SJCRH30 (cell line): ENCODE data around the gene MLLT3. TPM values are rescaled to one million over a fixed set of nuclear protein-coding genes. Genes with fewer than 3 reads are reported as not detected.

Experiments
- DNase-seq, 2 experiments: peaks; one replicate each; pipeline ENCODE4 v3.0.0-alpha.2; 2015 to 2020
- H3K27ac ChIP-seq: fragments of 250-450 bp; sonication (Bioruptor Pico); 2 replicates; pipeline ENCODE4 v1.5.1; 2020; ENCODE audit warnings: mild to moderate bottlenecking, moderate library complexity
- H3K27me3 ChIP-seq: fragments of 250-450 bp; sonication (Bioruptor Pico); 2 replicates; pipeline ENCODE4 v1.5.1; 2020; ENCODE audit warnings: mild to moderate bottlenecking, moderate library complexity
- H3K36me3 ChIP-seq: fragments of 250-450 bp; sonication (Bioruptor Pico); 2 replicates; pipeline ENCODE4 v1.5.1; 2020; ENCODE audit warnings: mild to moderate bottlenecking, moderate library complexity
- H3K4me1 ChIP-seq: fragments of 250-450 bp; sonication (Bioruptor Pico); 2 replicates; pipeline ENCODE4 v1.5.1; 2020; ENCODE audit warnings: mild to moderate bottlenecking, moderate library complexity
- H3K4me3 ChIP-seq: fragments of 250-450 bp; sonication (Bioruptor Pico); 2 replicates; pipeline ENCODE4 v1.5.1; 2020; ENCODE audit warnings: mild to moderate bottlenecking, moderate library complexity
- H3K9me3 ChIP-seq: fragments of 250-450 bp; sonication (Bioruptor Pico); replicated peaks from 2 replicates; pipeline ENCODE4 v1.5.1; 2020; ENCODE audit warnings: mild to moderate bottlenecking, moderate library complexity
- total RNA-seq: library from RNA; depleted of rRNA; stranded (reverse); fragments of >200 nt; shearing (Covaris generic); gene quantifications from 2 replicates; pipeline ENCODE4 v1.2.3, GENCODE V29; 2014

The MLLT3 gene
- total RNA-seq, 1 experiment from 2014 or later = 30.9 TPM

GRCh38 chr9:20642045-20642444 is 19.7 kb upstream of the MLLT3 start:
- H3K9me3 ChIP-seq = no peaks in the 10 kb centered on the region
- no peaks in the 10 kb centered on the region for H3K27me3 ChIP-seq
- H3K27ac ChIP-seq = no peak overlapping the region
- no peaks in the 10 kb centered on the region for H3K36me3 ChIP-seq
- peaks cover 11% of the 10 kb centered on the region for H3K4me1 ChIP-seq
- no peak overlapping the region for H3K4me3 ChIP-seq
- no peak for DNase-seq

GRCh38 chr9:20640331-20641187 is 18.3 kb upstream of the MLLT3 start:
- H3K9me3 ChIP-seq = no peaks in the 10 kb centered on the region
- H3K36me3 ChIP-seq = no peaks in the 10 kb centered on the region
- no peaks in the 10 kb centered on the region for H3K27me3 ChIP-seq
- H3K4me3 ChIP-seq = no peak overlapping the region
- DNase-seq = peak; percentile 90 to 93
- no peak overlapping the region for H3K27ac ChIP-seq
- H3K4me1 ChIP-seq = peaks cover 11% of the 10 kb centered on the region

DNA sequence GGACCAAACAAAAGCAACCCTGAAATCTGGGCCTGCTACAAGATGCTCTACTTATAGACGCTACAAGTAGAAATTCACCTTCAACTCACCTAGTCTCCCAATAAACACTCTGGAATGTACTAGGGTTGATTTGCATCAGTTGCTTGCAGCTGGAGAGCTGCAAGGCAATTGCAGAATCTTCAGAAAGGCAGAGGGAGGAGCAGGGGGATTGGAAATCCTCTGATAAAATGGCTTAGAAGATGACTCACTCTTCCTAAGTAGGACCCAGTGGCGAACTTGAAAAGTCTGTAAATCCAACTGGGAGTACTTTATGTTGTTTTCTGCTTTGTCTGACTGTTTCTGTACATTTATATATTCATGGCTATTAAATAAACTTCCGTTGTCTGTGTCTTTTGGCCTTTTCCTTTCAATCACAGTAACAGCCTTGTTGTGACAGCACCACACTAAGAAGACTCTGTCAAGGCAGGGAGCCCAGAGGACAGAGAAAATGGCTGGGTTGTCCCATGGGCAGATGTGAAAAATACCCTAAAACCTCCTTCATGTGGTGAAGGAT is 14.7 kb upstream of the MLLT3 start:
- Histone ChIP-seq H3K27me3 (no peaks in the 10 kb centered on the region), H3K27ac (no peak overlapping the region), H3K4me3 (no peak overlapping the region), H3K4me1 (peaks cover 11% of the 10 kb centered on the region), H3K36me3 (no peaks in the 10 kb centered on the region), H3K9me3 (no peaks in the 10 kb centered on the region)
- DNase-seq = no peak

GRCh38 chr9:20634895-20635294 is 12.6 kb upstream of the MLLT3 start:
- Histone ChIP-seq H3K9me3 (no peaks in the 10 kb centered on the region; the same call in 1 of the 2 replicates), H3K27ac (no peak overlapping the region), H3K36me3 (no peaks in the 10 kb centered on the region), H3K27me3 (no peaks in the 10 kb centered on the region), H3K4me1 (peaks cover 3% of the 10 kb centered on the region), H3K4me3 (no peak overlapping the region)
- DNase-seq = no peak

- Histone ChIP-seq H3K36me3 (no peaks in the 10 kb centered on the region), H3K4me3 (no peak overlapping the region), H3K27me3 (no peaks in the 10 kb centered on the region), H3K27ac (no peak overlapping the region), H3K4me1 (no peaks in the 10 kb centered on the region), H3K9me3 (no peaks in the 10 kb centered on the region; the same call in 1 of the 2 replicates)
- no peak for DNase-seq
Observed at GRCh38 chr9:20632705-20633104, 10.4 kb upstream of the MLLT3 start.

- no peaks in the 10 kb centered on the region for H3K27me3 ChIP-seq
- no peak overlapping the region for H3K27ac ChIP-seq
- H3K4me3 ChIP-seq = no peak overlapping the region
- no peak for DNase-seq
- no peaks in the 10 kb centered on the region for H3K4me1 ChIP-seq
- no peaks in the 10 kb centered on the region; the same call in 1 of the 2 replicates for H3K9me3 ChIP-seq
- no peaks in the 10 kb centered on the region for H3K36me3 ChIP-seq
Observed at GRCh38 chr9:20630241-20630943, 8.1 kb upstream of the MLLT3 start.

DNA sequence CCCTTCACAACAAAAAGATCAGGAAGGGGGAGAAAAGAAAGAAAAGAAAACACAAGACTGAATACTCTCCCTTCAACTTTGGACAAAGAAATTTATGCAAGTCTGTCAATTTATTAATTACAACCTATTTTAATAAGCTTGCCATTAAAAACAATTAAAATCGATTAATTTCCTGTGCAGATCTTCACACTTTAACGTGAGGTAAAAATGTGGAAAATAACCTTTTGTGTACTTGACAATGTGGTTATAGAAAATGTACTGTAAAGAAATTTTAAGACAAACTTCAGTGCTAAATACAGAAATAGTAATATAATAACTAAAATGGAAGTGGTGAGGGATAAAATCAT is 2.7 kb upstream of the MLLT3 start:
- no peaks in the 10 kb centered on the region for H3K9me3 ChIP-seq
- H3K27me3 ChIP-seq = no peaks in the 10 kb centered on the region
- peak overlapping the region; percentile 99 for H3K4me3 ChIP-seq
- no peak overlapping the region for H3K27ac ChIP-seq
- no peak for DNase-seq
- H3K36me3 ChIP-seq = no peaks in the 10 kb centered on the region
- H3K4me1 ChIP-seq = no peaks in the 10 kb centered on the region

- DNase-seq = peak; percentile 40 to 85
- no peaks in the 10 kb centered on the region for H3K9me3 ChIP-seq
- no peaks in the 10 kb centered on the region for H3K27me3 ChIP-seq
- peak overlapping the region; percentile 99 for H3K4me3 ChIP-seq
- H3K4me1 ChIP-seq = no peaks in the 10 kb centered on the region
- H3K27ac ChIP-seq = no peak overlapping the region
- no peaks in the 10 kb centered on the region for H3K36me3 ChIP-seq
Observed at GRCh38 chr9:20624201-20625002, 2.1 kb upstream of the MLLT3 start.

DNA sequence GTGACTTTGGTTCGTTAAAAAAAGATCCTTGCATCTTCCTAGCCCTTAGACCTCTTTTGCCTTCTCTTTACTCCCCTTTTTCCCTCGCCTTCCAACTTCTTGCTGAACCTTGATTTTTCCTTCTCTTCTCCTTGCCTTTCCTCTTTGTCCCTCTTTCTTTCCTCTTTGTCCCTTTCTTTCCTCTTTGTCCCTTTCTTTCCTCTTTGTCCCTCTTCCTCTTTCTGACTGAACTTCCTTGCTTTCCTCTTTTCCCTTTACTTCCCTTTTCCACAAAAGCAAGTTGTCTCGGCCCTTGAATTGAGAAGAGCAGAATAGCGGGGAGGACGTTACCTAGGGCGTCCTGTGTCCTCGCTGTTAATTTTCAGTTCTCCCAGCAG is 1.4 kb upstream of the MLLT3 start:
- Histone ChIP-seq H3K27ac (no peak overlapping the region), H3K27me3 (no peaks in the 10 kb centered on the region), H3K9me3 (no peaks in the 10 kb centered on the region), H3K4me3 (peak overlapping the region; percentile 99), H3K4me1 (no peaks in the 10 kb centered on the region), H3K36me3 (no peaks in the 10 kb centered on the region)
- peak in 1 of 2 experiments; percentile 32 for DNase-seq

- no peak overlapping the region for H3K27ac ChIP-seq
- H3K27me3 ChIP-seq = no peaks in the 10 kb centered on the region
- peak overlapping the region; percentile 99 for H3K4me3 ChIP-seq
- no peaks in the 10 kb centered on the region for H3K4me1 ChIP-seq
- H3K36me3 ChIP-seq = no peaks in the 10 kb centered on the region
- no peaks in the 10 kb centered on the region for H3K9me3 ChIP-seq
- DNase-seq = peak; percentile 9 to 34
Observed at GRCh38 chr9:20623021-20623747, 885 bp upstream of the MLLT3 start.

GRCh38 chr9:20621471-20622329 is 599 bp downstream of the MLLT3 start:
- H3K27ac ChIP-seq = peak overlapping the region; percentile 85
- DNase-seq = peak; percentile 54 to 68
- H3K9me3 ChIP-seq = no peaks in the 10 kb centered on the region
- H3K36me3 ChIP-seq = no peaks in the 10 kb centered on the region
- H3K4me3 ChIP-seq = peak overlapping the region; percentile 99
- H3K27me3 ChIP-seq = no peaks in the 10 kb centered on the region
- H3K4me1 ChIP-seq = no peaks in the 10 kb centered on the region

GRCh38 chr9:20620650-20621470 is 1.4 kb downstream of the MLLT3 start:
- Histone ChIP-seq H3K4me3 (peak overlapping the region; percentile 99), H3K36me3 (no peaks in the 10 kb centered on the region), H3K9me3 (no peaks in the 10 kb centered on the region), H3K27me3 (no peaks in the 10 kb centered on the region), H3K27ac (peak overlapping the region; percentile 85; the same call in 1 of the 2 replicates), H3K4me1 (no peaks in the 10 kb centered on the region)
- peak; percentile 7 to 19 for DNase-seq
